Measurements from ENCODE around the gene KRT74.

- TF ChIP-seq CTCF (IDR thresholded peaks at IDR 0.05; ENCODE audit: borderline replicate concordance, extremely low read depth, low read length, poor library complexity, severe bottlenecking) (no peak), EZH2 (IDR thresholded peaks at IDR 0.05; ENCODE audit: borderline replicate concordance, low read depth, low read length, severe bottlenecking) (no peak)
Measured at GRCh38 chr12:52537101-52537500, 36.5 kb downstream of the KRT74 start.
